NK-92 (cell line): ENCODE data around the gene STAB2.
"Not testable (repeated sequence)": the region's sequence is repeated elsewhere in the genome, so short reads cannot be mapped to it uniquely, and the experiment has no call there.

Experiments
- DNase-seq: peaks from one replicate; lab custom pipeline; 2025; ENCODE audit not compliant: unreplicated experiment; lab: John Stamatoyannopoulos, UW

Gene STAB2

DNA sequence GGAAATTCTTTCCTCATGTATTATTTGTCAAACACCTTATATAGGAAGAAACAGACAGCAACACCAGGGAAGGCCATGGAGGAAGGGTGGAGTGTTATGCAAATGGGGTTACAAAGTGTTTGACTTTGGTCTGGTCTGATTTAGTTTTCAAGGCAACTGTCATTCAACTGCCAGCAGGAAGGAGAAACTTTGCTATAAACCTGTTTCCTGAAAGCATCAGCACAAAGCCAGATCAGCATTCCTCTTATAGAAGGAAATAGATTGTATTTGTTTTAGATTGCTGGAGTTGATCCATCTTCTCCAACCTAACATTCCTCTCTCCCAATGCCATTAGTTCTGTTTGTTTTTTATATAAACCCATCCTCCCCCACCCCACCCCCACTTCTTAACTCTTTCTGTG lies 65.7 kb downstream of the STAB2 start:
- DNase-seq = no peak

DNA sequence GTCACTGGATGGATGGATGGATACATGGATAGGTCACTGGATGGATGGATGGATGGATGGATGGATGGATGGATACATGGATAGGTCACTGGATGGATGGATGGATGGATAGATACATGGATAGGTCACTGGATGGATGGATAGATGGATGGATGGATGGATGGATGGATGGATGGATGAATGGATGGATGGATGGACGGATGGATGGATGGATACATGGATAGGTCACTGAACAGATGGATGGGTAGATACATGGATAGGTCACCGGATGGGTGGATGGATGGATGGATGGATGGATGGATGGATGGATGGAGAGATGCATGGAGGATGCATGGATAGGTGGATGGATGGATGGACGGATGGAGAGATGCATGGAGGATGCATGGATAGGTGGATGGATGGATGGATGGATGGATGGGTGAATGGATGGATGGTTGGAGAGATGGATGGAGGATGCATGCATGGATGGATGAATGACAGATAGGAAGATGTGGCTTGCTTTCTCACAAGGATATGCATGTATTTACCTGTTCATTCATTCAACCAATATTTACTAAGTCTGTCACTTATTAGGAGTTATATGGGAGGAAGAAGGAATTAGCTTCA lies 66.6 kb downstream of the STAB2 start:
- DNase-seq = not testable (repeated sequence)

DNA sequence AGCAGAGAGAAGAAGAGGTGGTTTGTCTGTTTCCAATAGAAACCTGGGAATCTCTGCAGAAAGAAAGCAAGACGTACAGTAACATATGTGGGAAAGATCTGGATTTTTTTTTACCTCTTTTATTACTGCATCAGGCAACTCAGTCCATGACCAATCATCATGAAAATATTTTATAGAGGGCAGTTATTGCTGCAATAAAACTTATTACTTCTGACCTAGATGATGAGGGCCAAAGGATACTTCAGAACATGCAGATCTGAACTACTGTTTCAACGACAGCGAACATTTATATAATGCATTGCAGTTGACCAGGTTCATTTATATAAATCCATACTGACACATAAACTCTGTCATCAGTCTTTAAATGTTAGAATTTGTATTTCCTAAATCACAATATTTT lies 67.7 kb downstream of the STAB2 start:
- no peak for DNase-seq

DNA sequence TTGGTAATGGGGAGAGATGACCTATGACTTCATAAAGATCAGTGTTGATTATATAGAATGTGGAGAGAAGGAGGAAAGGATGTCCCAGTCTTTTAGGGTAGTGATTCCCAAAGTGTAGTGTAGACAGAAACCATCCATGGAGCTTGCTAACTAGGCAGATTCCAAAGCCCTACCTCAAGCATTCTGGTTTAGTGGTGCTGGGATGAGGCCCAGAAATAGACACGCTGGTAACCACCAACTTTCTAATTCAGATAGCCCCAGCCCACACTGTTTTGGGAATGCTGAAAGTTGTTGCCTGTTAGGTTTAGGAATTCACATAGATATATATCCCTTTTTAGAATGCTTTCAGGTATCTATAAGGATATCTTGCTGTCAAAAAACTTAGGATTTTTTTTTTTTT lies 69.2 kb downstream of the STAB2 start:
- no peak for DNase-seq

DNA sequence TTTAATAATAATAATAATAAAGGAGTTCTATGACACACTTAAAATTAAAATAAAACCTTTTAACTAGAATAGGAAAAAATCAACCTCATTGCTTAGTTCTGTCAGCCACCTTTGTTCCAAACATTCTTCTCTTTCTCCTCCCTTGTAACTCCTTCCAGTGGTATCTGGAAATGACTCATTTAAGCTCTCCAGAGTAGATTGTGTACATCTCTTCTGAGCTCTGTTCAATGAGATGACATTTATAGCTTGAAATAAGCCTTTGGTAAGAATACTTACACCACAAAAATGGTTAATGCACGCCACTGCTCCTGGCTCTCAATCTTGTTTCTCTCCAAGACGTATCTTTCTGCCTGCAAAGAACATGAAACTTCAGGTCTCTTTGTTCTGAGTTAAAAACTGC lies 70.3 kb downstream of the STAB2 start:
- no peak for DNase-seq

DNA sequence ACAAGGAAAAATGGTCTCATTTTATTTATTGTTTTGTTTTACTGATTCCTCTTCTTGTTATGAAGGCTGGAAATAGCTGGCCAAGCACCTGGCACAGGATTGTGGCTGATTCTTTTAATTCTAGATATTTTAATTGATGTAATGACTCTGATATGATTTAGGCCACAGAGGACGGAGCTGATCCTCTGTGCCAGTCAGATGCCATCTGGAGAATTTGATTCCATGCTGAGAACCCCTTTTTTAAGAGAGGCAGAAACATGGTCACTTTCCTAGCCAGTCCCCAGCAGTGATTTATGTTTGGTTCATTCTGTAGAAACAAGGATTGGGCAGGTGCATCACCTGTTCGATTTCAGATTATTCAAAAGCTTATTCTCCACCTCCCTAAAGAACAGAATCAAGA lies 77.6 kb downstream of the STAB2 start:
- DNase-seq = no peak

DNA sequence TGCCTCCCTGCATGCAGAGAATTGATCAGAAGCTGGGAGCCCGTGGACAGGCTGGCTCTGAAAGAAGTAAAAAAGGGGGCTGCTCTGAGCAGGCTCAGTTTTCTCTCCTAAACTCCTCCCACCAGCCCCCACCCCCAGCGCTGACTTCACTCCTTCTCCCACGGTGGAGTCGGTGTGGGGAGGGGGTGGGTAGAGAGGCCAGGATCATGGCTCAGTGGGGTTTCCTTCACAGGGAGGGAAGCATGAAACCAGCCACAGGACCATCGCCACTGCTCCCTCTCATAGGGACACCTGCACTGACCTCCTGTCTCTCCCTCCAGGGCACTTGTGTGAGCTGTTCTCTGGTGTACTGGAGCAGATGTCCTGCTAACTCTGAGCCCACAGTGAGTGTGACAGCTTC lies 78.9 kb downstream of the STAB2 start:
- DNase-seq = no peak

DNA sequence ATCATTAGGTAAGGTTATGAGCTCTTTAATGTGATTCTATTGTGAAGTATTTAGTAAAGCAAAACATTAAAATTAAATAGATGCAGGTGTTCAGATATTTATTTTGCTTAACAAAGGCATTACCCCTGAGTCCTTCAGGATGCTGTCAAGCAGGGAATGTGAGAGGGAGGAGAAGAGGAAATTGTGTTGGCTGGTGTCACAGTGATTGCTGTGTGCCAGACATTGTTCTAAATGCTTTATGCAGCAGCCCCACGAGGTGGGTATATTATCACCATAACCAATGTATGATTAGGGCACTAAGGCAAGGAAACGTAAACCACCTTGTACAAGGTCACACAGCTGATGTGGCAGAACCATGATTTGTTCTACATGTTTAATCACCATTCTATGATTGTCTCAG lies 80.1 kb downstream of the STAB2 start:
- no peak for DNase-seq

DNA sequence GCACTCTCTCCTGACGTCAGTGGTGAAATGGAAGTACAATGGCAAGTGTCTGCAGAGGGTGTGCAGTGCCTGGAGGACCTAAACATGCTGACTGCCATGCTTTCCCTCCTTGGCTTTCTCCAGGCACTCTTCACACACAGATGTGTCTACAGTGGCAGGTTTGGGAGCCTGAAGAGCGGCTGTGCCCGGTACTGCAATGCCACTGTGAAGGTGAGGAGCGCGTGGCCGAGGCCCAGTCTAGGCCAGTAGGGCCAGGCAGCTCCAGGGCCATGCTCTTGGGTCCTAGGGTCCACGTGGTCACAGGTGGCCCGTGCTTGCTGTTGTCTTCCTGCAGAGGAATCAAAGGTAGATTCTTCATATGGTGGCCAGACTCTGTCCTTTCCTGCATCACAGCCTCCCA lies 81.4 kb downstream of the STAB2 start:
- no peak for DNase-seq

DNA sequence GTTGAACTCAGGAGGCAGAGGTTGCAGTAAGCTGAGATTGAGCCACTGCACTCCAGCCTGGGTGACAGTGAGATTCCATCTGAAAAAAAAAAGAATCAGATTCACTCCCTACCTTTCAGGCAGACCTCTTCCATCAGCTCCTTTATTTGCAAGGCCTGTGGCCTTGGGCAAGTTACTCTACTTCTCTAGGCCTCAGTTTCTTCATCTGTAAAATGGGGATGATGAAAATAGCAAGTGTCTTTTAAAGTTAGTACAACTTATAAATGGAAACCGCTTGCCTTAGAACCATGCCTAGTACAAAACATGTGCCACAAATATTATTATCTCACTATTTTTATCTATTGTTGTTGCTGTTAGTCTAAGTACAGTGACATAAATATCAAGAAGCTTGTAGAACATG lies 84.3 kb downstream of the STAB2 start:
- DNase-seq = no peak

DNA sequence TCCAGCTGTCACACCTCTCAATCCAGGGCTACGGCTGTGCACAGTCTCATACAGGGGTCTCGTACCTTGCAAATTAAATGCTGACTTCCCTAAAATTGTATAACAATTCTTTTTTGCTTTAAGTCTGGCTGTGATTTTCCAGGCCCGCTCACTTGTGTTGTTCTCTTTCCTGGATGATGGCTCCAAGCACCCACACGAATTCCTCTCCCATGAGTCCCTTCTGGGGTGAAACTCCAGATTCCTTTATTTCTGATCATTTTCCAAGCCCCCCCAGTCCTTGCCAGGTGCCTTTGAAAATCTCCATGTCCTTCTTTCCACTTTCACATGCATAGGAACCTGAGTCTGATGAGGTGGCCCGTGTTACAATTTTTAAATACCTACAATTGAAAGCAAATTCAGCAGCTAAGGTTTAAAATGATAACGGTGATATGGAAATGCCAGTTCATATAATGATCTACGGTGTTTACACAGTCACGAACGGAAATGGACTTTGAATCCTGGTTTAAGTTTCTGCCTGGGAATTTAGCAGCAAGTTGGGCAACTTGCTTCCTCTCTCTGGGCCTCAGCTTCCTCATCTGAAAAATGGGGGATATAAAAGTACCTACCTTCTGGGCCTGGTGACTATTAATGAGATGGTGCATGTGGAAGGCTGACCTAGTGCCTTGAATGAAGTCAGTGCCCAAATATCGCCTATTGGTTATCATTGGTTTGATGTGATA lies 85.5 kb downstream of the STAB2 start:
- DNase-seq = no peak

DNA sequence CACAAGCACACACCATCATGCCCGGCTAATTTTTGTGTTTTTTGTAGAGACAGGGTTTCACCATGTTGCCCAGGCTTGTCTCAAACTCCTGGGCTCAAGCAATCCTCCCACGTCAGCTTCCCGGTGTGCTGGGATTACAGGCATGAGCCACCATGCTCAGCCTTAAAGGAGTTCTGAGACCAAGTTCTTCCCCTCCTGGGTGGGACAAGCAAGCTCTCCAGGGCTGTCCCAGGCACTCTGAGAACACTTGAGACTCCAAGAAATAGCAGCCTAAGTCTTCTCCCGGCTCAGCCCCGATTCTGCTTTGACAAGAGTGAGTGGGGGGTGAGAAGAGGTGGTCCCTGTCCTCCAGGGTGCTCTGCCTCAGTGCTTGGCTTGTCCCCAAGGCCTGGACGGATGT lies 86.4 kb downstream of the STAB2 start:
- DNase-seq = no peak

DNA sequence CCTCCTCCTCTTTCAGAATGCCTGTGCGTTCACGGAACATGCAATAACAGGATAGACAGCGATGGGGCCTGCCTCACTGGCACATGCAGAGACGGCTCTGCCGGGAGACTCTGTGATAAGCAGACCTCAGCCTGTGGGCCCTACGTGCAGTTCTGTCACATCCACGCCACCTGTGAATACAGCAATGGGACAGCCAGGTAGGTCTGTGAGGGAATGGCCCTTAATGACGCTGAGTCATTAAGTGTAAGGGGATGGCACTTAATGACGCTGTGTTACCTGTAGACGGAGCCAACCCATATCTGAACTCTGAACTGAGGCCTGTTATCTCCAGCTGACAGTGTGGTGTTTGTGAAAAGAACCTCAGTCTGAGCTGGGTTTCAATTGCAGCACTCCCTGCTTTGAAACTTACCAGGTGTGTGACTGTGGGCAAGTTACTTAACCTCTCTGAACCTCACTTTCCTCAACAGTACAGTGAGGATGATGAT lies 86.9 kb downstream of the STAB2 start:
- no peak for DNase-seq

DNA sequence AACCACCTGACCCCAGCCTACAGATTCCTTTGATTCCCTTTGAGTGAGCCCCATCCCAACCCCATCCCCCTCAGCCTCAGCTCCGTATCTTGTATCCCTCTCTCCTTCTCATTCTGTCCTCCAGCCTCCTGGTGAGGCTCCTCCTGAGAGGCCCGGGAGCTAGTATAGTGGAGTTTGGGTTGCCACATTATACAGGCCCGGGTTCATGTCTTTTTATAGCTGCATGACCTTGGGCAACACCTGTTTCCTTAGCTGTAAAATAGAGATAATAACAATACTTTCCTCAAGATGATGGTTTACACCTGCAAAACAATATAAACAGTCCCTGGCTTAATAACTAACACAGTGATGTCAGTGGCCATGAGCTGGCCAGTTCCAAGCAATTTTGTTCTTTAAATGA lies 89.8 kb downstream of the STAB2 start:
- no peak for DNase-seq

DNA sequence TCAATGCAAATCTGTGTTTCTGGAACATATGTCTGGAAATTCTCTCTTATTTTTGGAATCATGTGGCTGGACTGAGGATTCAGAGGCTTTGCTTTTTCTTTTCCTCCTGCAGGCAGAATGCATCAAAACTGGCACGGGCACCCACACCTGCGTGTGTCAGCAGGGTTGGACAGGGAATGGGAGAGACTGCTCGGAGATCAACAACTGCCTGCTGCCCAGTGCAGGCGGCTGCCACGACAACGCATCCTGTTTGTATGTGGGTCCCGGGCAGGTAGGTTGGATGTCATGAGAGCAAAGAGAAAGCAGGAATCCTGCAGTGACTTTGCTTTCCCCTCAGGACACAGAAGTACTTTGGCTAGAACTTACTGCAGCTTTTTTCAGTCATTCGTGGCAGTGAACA lies 90.3 kb downstream of the STAB2 start:
- DNase-seq = no peak

DNA sequence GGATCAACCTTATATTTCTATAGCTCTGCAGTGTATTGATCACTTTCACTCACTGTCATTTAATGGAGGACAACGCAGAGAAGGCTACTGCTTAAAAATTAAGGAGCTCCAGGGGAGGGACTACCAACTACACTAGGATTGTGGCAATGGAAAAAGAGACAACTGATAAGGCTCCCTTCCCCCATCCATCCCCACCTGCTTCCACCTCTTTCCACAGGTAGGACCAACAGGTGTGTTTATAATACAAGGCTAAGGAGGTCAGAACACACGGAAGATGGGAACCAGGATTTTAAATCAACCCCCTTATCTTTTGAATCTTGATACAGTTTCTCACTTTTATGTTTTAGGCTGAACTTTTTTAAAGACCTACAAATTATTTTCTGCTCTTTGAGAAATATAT lies 90.8 kb downstream of the STAB2 start:
- no peak for DNase-seq

DNA sequence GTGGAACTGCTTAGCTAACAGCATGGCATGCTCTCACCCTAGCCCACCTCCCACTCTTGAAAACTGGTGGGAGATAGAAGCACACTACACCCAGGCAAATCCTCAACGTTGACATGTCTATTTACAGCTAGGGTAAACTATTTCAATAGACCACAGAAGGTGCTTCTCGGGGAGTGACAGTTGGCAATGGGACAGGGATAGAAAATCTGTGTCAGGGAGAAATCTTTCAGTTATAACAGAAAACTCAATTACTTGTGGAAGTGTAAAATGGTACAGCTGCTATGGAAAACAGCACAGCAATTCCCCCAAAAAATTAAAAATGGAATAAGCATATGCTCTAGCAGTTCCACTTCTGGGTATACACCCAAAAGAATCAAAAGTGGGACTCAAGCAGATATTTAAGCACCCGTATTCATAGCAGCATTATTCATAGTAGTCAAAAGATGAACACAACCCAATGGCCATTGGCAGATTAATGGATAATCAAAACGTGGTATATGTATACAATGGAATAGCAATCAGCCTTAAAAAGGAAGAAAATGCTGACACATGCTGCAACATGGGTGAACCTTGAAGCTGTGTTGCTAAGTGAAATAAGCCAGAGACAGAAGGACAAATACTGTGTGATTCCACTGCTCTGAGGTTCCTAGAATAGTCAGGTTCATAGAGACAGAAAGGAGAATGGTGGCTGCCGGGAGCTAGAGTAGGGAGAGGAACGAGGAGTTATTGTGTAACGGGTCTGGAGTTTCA lies 92.5 kb downstream of the STAB2 start:
- no peak for DNase-seq

DNA sequence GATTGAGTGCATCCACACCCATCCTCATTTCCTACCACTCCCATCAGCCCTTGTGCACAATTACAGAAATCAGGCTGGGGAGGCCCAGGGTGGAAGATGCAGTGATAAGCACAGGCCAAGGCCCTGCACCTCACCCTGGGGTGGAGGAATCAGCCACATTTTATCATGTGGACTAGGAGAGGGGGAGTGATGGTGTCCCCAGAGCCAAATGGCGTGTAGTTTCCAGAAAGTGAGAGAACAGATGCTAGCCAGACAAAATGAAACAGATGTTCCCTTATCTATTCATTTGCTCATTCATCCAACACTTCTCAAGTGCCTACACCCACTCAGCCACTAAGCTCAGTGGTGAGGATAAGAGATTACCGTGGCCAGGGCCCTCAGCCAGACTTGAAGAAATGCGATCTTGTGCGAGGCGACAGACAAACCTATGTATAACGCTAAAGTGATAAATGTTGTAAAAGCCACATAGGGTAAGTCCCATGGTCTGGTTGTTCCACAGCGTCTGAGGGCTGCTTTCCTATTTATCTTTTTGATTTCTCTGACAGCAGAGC lies 93.6 kb downstream of the STAB2 start:
- no peak for DNase-seq

DNA sequence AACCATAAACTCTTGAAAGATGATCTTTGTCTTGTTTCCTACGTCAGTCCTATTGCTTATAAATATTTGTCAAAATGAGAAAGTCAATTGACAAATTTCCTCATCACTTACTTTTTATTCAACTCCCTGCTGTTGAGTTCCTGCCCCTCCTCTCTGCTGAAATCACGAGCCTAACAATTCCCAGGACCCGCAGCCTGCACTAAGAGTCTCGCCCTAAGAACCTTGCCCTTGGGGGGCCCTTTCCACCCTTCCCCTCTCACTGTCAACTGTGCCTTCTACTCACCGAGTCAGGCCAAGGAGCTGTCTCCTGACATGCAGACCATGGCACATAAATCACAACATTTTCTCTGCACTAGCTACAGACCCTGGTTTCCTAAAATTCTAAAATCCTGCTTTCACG lies 99.0 kb downstream of the STAB2 start:
- DNase-seq = no peak

DNA sequence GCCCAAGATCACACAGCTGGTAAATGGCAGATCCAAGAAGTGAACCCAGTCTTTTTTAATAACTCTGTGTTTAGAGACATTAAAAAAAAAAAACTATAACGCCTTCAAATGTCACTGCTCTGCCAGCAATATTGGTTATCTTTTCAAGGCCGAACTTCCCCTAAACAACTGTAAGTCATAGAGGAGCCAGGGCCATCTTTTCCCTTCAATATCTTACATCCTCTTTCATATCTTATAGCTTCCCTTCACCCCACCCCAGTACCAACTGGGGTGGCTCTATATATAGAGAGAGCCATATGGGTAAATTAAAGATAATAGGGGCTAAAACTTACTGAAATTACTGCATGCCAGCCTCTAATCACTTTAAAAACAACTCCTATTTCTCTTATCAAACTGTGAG lies 100.2 kb downstream of the STAB2 start:
- no peak for DNase-seq

DNA sequence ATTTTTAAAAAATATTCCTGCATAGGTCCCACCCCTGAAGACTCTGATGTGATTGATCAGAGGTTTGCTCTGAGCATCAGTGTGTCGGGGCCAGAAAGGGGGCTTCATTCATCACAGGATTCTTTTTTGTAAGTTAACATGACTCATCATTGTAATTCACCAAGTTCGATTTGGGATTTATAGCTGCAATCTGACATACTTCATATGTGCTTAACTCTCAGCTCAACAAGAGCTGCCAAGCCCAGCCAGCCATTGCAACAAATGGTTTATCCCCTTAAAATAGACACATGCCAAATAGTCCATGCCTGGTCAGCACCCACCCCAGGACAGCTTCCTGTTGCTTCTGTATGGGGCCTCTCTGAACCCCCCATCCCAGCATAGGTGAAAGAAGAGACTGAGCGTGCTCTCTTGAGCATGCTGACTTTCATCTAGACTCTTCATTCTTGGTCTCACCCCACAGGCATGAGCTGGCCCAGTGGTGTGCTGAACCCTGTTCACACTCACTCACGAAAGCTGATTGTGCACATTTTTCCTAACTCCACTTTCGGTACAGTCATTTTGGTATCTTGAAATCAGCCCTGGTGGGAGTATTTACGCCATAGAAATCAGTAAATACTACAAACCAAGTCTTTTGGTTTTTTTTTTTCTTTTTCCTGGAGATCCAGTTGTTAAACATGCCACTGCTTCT lies 101.4 kb downstream of the STAB2 start:
- no peak for DNase-seq
